ENCODE data around the gene ZHX3. TPM values are rescaled to one million over a fixed set of nuclear protein-coding genes. Genes with fewer than 3 reads are reported as not detected.
A peak's percentile ranks its signal among the peaks of the same experiment; 100 is the strongest.

The ZHX3 gene
- total and polyA plus RNA-seq, 10 of the 15 experiments (the other 5 are each of a cell fraction or from before 2014, with no cell fraction given) = 1.3 to 14.0 (median 5.0) TPM

DNA sequence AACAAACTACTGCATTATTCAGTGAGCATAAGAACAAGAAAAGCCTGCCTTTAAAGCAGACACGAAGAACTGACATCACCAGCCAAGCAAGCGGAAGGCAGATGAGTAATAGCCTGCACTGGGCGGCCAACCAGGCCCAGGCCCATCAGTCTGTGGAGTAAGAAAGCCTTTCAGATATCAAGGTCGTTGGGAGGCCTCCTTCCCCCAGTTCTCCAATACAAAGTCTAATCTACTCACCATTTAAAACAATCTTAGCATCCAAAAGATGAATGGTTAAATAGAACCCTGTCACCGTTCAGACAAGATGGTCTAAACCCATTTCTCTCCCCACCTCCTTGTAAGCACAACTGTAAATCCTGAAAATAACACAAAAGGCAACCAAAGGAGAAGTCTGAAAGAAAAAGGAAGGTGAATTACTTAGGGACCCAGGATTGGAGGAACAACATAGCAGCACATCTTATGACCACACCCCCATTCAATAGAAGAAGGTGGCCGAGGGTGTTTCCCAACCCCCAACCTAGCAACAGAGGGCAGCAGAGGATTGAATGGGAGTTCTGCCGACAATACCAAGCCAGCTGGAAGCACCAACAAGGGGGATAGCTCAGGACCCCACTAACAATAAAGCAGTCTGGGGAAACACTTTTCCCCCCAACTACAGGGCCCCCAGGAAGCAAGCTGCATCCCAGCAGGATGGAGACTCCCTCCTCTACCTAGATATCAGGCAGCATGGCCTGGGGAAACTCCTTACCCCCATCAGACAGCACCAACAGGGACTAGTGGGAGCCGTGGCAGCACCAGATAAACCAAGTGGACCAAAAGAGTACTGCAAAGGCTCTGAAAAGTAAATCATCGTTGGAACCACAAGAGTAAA, 67.9 kb downstream of the ZHX3 start:
- H4K20me1 ChIP-seq (ENCODE audit: control insufficient read depth, insufficient read depth) = no peaks in the 10 kb centered on the region
- no peaks in the 10 kb centered on the region for H3K36me3 ChIP-seq (ENCODE audit: control insufficient read depth in 2 of 2, insufficient read depth in 2 of 2, low read length in 1 of 2)
- BruUV-seq (replicated peaks) = no TSS peak
- no peaks in the 10 kb centered on the region for H3K27me3 ChIP-seq (replicated peaks in 1 of 2; ENCODE audit: control insufficient read depth in 2 of 2, insufficient read depth in 2 of 2, low read length in 1 of 2)
- H2AFZ ChIP-seq (ENCODE audit: control insufficient read depth, low read depth, low read length) = peak overlapping the region; percentile 39; the same call in 1 of the 2 replicates
- H3K9me3 ChIP-seq (replicated peaks; ENCODE audit: control insufficient read depth, insufficient read depth, low read length) = no peaks in the 10 kb centered on the region
- H3K9ac ChIP-seq (ENCODE audit: control insufficient read depth, insufficient read depth, low read length) = no peak overlapping the region; the same call in 1 of the 2 replicates
- RAD21 ChIA-PET (ENCODE audit: unreplicated experiment) = interaction anchor here (0.8 to 1.4 kb wide), 4 partner anchors 74 to 90 kb away, joined by 3 to 8 read pairs (median 4); no protein-coding TSS in a partner anchor
- CTCF ChIA-PET = interaction anchor here (0.6 to 2.7 kb wide), 8 partner anchors 9 to 510 kb away, joined by 3 to 18 read pairs (median 4); partner anchors contain the start of gene LPIN3
- DNase-seq (ENCODE audit: low read depth, low spot score) (no peak), FAIRE-seq (no peak), ATAC-seq (peak; percentile 84)
- H3K4me2 ChIP-seq (ENCODE audit: control insufficient read depth, insufficient read depth) = no peak overlapping the region
- in situ Hi-C loops (cut with MboI) (no loop called here), intact Hi-C loops (cut with micrococcal nuclease; ENCODE audit: unreplicated experiment) (loop anchor here (5.0 kb wide), 1 partner anchor 88 kb away; no protein-coding TSS in a partner anchor)
- no peaks in the 10 kb centered on the region for H3K79me2 ChIP-seq (ENCODE audit: control insufficient read depth, insufficient read depth, low read length)
- SMC1A ChIA-PET (ENCODE audit: uncharacterized antibody, unreplicated experiment) = interaction anchor here (1.0 to 2.3 kb wide), 8 partner anchors 18 to 98 kb away, joined by 3 to 10 read pairs (median 4); partner anchors contain the start of gene LPIN3
- 25% methylated on average over 9 of the region's 9 CpGs for WGBS (ENCODE audit: insufficient coverage, insufficient replicate concordance, low lambda C conversion rate, missing lambda C conversion rate)
- POLR2A ChIA-PET = no interaction called here
- TF ChIP-seq CREM (IDR thresholded peaks at IDR 0.05; ENCODE audit: low read depth) (peak; percentile 34; the same call in 1 of the 2 replicates), RCOR1 (conservative IDR thresholded peaks at IDR 0.05; ENCODE audit: low read depth, low read length) (no peak), RAD21 (IDR thresholded peaks at IDR 0.05; ENCODE audit: insufficient read depth, low read depth, low read length) (peak; percentile 40; the same call in 1 of the 2 replicates), CTCF (IDR thresholded peaks at IDR 0.05 in 2 of 3, conservative IDR thresholded peaks at IDR 0.05 in 1 of 3; ENCODE audit: control insufficient read depth in 2 of 3, extremely low read depth in 1 of 3, insufficient read depth in 1 of 3, low read depth in 3 of 3, low read length in 3 of 3) (peak; percentile 20 to 51 (median 20); a peak in 4 of 6 replicates), SMC3 (IDR thresholded peaks at IDR 0.05; ENCODE audit: borderline replicate concordance, low read length) (peak; percentile 44; the same call in 1 of the 2 replicates)
- H3K4me3 ChIP-seq = no peak overlapping the region
- H3K4me1 ChIP-seq (ENCODE audit: control insufficient read depth, insufficient read depth, low read length) = no peaks in the 10 kb centered on the region; the same call in 1 of the 2 replicates
- no peak overlapping the region for H3K27ac ChIP-seq (ENCODE audit: control insufficient read depth, insufficient read depth)
